SH-SY5Y (cell line): ENCODE measurements around the gene NTN4.

Experiments used
- GATA2 ChIP-seq: IDR thresholded peaks from 2 replicates; pipeline ENCODE4 v1.6.1; 2011; ENCODE audit warnings: mild to moderate bottlenecking, low read depth, low read length
- GATA3 ChIP-seq: IDR thresholded peaks from 2 replicates; pipeline ENCODE4 v1.6.1; 2011; ENCODE audit warnings: low read depth, mild to moderate bottlenecking, low read length, moderate library complexity

Gene NTN4

DNA sequence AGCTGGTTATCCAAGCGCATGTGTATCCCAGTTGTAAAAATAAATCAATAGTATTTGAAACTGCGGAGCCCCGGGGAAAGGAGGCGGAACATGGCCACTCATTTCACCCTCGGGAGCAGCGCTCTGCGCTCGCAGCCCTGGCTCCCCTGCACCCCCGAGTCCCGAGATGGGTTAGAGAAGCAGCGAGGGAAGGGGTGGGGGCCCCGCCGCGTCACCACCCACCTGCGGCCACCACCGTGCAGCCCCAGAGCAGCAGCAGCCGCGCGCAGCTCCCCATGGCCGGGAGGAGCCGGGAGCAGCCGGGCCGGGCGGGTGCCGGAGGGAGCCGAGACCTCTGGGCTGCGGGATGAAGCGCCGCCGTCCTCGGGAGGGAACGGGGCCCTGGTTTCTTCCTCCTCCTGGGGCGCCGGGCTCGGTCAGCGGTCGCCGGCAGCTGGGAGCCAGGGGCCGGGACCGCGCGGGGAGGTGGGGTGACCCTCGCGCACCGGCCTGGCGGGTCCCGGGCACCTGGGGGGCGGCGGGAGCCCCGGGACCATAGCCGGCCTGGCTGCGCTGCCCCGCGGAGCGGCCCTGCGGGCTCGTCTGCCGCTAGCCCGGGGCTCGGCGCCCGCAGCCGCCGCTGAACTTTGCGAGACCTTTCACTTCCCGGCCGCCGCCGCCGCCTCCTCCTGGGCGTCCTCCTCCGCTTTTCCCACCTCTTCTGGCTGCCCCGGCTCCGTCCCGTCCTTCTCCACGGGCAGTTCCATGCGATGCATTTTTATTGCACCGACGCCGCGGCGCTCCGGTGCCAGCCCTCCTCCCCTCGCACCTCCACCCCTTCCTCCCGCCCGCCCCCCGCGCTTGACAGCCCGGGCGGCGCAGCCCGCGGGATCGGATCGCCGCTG, at the start of gene NTN4:
TSS of gene NTN4 (minus strand) at position 732 of the 884 bp plus-strand sequence. CDS start at position 277, 455 bp downstream.
- no peak for TF ChIP-seq GATA2
- TF ChIP-seq GATA3 = no peak

DNA sequence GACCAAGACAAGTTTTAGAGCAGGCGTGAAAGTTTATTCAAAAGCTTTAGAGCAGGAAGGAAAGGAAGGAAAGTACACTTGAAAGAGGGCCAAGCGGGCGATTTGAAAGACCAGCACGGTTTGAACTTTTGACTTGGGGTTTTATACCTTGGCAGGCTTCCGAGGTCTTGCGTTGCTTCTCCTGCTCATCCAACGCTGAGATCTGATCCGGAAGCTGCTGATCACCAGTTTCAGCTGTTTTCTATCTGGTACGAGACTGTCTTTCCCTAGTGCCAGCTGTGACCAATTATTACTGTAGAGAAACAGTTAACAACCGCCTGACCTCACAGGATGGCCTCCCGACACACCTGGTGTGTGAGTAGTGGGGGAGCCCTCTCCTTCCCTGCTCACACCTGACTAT, 47.6 kb upstream of the NTN4 start:
- TF ChIP-seq GATA3 = no peak
- no peak for TF ChIP-seq GATA2

DNA sequence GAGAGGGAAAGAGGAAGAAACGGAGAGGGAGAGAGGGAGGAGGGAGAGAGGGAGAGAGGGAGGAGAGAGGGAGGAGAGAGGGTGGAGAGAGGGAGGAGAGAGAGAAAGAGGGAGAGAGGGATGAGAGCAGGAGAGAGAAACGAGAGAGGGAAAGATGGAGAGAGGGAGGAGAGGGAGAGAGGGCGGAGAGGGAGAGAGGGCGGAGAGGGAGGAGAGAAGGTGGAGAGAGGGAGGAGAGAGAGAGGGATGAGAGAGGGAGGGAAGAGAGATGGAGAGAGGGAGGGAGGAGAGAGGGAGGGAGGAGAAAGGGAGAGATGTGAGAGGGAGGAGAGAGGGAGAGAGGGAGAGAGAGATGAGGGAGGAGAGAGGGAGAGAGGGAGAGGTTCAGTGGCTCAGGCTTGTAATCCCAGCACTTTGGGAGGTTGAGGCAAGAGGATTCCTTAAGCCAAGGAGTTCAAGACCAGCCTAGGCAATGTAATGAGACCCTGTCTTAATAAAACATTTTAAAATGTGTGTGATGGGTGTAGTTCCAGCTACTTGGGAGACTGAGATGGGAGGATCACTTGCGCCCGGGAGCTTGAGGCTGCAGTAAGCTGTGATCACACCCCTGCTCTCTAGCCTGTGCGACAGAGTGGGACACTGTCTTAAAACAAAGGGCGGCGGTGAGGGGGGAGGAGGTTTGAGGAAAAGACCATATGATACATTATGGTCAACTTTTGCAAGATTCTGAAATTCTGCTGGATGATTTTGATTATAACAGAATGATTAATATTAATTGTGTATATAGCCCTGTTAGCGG, 46.9 kb upstream of the NTN4 start:
- TF ChIP-seq GATA3 (no peak), GATA2 (no peak)

DNA sequence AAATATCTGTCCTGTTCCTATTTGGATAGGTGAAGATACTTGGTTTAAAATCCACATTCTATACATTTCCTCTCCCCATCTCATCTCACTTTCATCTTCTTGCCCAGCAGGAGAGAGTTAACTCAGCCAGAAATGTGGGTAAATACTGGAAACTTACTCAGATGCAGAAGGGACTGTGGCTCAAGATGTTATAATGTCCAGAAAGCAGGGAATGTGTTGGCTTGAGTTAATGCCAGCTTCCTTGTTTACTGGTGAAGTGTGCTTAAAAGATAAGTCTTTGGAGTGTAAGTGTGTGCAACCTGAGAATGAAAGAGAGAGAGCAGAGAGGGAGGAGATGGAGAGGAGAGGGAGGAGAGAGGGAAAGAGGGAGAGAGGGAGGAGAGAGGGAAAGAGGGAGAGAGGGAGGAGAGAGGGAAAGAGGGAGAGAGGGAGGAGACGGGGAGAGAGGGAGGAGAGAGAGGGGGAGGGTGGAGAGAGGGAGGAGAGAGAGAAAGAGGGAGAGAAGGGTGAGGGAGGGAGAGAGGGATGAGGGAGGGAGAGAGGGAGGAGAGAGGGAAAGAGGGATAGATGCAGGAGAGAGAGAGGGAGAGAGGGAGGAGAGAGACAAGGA, 46.2 kb upstream of the NTN4 start:
- TF ChIP-seq GATA3 (no peak), GATA2 (no peak)

DNA sequence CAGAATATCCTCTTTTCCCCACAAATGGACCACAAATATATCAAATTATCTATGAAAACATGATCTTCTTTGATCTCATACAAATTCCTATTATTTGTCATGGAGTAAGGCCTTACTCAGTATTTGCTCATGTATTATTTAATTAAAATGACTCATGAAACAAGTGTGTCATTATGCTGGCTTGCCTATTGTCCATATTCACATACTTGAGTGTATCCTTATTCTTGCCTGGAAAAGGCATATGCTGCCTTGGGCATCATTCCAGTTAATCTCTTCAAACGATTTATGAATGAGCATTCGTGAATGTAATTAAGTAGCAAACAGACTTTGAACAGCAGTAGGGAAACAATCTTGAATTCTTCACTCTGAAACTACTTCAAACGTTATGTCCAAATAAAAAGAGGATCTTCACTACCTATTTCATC, 45.6 kb upstream of the NTN4 start:
- TF ChIP-seq GATA2 = no peak

DNA sequence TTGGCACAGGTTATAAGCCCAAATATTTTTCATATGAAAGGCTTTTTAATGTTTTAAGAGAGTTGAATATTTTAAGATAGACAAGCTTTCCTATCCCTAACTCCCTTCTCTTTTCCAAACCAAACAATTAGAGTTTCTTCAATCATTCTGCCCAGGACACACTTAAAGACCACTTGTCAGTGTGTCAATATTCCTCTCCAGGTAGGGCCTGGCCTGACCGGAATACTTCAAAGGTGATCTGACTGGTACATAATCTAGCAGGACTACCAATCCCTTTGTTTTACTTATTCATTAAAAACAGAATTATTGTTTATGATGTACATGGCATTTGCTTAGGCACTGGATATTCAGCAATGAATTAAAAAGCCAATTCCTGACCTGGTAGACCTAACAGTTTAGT, 44.0 kb upstream of the NTN4 start:
- TF ChIP-seq GATA2 (no peak), GATA3 (no peak)

DNA sequence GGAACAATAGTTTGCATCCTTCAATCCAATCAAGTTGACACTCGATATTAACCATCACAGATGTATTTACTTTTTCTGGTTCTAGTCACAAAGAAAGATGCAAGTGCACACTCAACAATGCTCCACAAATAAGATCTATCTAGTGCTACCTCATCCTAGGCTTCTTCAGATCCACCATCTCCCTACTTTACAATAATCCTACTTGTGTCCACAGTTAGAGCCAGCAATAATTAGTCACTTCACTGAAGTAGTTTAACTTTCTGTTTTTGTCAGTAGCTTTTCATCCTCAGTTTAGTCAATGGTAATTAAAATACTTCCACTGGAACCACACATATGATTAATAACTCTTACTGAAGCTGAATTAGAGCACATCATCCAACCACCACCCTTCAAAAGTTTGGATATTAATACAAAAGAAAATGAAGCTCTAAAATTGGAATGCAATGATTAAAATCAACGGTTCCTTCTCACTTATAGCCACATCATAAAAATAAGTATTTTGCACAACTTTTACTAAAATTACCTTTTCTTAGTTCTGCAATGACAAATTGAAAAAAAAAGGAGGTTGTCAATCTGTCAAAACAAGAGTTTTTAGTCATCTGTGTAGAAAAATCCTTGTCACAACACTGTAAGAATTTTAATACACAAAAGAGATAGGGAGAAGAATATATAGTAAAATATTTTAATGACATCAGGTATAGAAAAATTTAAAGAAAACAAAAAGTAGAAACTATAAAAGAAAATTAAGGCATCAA, 39.9 kb upstream of the NTN4 start:
- TF ChIP-seq GATA2 = no peak
- TF ChIP-seq GATA3 = no peak

DNA sequence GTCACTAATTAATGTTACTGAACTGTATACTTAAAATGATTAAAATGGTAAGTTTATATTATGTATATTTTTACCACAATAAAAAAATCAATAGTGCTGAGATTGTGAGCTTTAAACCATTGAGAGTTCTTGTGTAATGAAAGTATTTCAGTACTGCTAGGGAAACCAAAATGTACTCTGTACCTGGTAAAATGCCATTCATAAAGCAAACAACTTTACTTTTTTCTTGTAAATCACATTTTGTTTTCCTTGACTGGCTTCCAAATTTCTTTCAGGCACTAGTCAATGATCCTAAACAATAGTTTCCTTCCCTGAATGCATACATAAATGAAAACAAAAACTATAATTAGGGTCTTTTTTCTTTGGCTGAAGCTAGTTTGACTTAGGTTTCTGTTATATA, 38.8 kb upstream of the NTN4 start:
- no peak for TF ChIP-seq GATA2
- no peak for TF ChIP-seq GATA3

DNA sequence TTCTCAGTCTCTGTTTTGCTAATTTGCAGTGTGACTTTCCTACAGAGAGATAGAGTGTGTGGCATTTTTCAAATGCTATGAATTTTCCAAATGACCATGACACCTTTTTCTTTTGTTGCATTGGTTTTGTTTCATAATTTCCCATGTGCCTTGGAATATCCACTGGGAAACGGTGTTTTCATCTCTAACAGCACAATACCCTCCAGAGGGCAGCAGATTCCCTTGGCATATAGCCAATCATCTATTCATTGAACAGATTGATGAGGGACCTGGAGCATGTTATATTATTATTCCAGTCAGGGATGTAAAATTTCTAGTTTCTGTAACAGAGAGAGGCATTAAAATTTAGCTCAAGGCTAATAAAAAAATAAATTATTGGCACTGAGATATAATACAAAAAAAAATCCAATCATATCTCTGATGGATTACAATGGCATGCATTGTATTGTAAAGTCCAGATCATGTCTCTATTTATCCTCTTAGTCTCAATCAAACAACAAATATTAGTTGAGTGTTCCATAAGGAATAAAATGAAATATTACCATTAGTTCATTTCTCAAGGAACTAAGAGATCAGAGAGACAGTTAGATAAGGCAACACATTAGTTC, 29.6 kb upstream of the NTN4 start:
- TF ChIP-seq GATA2 (no peak), GATA3 (no peak)

DNA sequence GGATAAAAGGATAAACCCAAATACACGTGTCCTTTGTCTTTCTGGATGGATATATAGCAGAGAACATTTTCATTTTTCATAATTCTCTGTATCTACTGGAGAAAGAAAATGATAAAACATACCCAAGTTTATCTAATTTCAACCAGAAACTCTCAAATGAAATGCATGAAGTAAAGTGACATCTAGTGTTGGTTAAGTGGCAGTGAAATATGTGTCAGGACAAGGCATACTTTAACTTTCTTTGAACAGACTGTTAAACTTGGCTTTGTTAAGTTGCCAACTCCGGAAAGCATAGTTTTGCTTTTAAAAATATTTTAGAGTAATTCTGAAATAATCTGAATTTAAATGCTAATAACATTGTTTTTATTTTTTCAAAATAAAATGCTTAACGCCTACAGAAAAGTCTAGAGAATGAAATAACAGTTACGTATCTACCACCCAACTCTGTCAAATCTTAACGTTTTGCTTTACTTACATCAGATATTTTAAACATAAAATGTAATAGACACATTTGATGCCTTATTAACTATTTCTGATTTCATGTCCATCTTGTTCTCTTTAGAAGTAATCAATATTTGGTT, 25.2 kb upstream of the NTN4 start:
- TF ChIP-seq GATA2 = no peak
- no peak for TF ChIP-seq GATA3

DNA sequence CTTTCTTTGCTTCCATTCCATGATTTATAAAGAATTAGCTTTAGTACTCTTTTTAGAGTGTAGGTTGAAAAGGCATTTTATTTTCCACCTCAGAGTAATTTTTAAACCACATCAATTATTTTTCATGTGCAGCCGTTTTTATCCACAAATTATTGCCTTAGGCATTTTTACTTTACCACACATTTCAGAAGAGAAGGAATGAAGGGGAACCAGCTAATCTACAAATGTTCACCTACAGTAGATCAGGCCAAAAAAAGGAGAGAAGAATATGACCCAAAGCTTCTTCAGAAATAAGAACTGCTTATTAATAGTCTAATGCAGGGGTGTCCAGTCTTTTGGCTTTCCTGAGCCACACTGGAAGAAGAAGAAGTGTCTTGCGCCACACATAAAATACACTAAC, 19.8 kb upstream of the NTN4 start:
- no peak for TF ChIP-seq GATA3
- no peak for TF ChIP-seq GATA2

DNA sequence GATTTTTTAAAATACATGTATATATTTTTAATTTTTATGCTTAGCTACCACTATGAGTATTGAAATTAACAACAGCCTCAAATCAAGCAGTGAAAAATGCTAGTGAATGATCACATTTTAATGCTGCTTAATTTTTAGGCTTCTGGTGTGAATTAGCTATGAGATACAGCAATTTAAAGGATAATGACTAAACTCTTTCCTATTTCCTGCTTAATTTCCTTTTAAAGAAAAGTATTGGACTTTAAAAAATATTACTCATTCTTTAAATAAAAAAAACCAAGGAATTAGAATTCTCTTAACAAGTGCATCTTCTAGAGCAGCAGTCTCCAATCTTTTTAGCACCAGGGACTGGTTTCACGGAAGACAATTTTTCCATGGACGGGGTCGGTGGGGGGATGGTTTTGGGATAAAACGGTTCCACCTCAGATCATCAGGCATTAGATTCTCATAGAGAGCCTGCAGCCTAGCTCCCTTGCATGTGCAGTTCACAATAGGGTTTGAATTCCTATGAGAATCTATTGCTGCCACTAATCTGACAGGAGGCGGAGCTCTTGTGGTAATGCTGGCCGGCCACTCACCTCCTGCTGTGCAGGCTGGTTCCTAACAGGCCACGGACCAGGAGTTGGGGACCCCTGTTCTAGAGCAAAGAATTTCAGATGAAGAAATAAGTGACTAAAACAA, 18.6 kb upstream of the NTN4 start:
- TF ChIP-seq GATA3 (no peak), GATA2 (no peak)
